Measurements from ENCODE around the gene AWAT1.

- TF ChIP-seq, protein P1, sequence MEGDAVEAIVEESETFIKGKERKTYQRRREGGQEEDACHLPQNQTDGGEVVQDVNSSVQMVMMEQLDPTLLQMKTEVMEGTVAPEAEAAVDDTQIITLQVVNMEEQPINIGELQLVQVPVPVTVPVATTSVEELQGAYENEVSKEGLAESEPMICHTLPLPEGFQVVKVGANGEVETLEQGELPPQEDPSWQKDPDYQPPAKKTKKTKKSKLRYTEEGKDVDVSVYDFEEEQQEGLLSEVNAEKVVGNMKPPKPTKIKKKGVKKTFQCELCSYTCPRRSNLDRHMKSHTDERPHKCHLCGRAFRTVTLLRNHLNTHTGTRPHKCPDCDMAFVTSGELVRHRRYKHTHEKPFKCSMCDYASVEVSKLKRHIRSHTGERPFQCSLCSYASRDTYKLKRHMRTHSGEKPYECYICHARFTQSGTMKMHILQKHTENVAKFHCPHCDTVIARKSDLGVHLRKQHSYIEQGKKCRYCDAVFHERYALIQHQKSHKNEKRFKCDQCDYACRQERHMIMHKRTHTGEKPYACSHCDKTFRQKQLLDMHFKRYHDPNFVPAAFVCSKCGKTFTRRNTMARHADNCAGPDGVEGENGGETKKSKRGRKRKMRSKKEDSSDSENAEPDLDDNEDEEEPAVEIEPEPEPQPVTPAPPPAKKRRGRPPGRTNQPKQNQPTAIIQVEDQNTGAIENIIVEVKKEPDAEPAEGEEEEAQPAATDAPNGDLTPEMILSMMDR (IDR thresholded peaks at IDR 0.05): no peak
- TF ChIP-seq POLR2A (IDR thresholded peaks at IDR 0.05): no peak
Observed at GRCh38 chrX:70279081-70279480, 44.6 kb downstream of the AWAT1 start.
